Transverse colon (tissue), 3 donors: ENCODE results near the gene PIEZO1.

Experiments
- POLR2A ChIP-seq: fragments of 450-650 bp; IDR thresholded peaks from one replicate; pipeline ENCODE4 v1.6.1; 2016; ENCODE audit warnings: antibody characterized with exemption, mild to moderate bottlenecking, moderate library complexity
- TF ChIP-seq, protein P1 (sequence below), 5 experiments: fragments of 200-600 bp in 3 of 5; fragments of 450-650 bp in 2 of 5; sonication (generic) in 3 of 5; IDR thresholded peaks; 1 replicate in 2 of 5; 2 replicates in 3 of 5; pipeline ENCODE4 v1.5.1; 2016 to 2017; ENCODE audit warnings: antibody characterized with exemption in 5 of 5, inconsistent platforms in 3 of 5, mild to moderate bottlenecking in 2 of 5, moderate library complexity in 1 of 5

DNA sequence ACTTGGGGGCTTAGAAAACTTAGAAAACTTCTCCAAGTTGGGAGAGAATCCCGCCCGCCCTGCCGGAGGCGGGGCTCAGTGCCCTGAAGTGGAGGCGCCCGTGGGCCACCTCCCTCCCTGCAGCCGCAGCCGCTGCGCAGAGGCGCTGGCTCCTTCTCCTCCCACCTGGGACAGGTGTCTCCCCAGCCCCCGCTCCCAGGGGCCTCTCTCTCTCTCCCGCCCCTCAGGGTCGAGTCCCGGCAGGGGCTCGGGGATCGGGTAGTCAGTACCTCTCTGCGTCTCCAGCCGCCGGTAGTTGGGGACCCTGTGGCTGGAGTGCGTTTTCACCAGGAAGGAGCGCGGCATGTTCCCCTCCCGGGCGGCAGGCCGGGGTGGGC is 99.0 kb downstream of the PIEZO1 start:
- TF ChIP-seq, protein P1, sequence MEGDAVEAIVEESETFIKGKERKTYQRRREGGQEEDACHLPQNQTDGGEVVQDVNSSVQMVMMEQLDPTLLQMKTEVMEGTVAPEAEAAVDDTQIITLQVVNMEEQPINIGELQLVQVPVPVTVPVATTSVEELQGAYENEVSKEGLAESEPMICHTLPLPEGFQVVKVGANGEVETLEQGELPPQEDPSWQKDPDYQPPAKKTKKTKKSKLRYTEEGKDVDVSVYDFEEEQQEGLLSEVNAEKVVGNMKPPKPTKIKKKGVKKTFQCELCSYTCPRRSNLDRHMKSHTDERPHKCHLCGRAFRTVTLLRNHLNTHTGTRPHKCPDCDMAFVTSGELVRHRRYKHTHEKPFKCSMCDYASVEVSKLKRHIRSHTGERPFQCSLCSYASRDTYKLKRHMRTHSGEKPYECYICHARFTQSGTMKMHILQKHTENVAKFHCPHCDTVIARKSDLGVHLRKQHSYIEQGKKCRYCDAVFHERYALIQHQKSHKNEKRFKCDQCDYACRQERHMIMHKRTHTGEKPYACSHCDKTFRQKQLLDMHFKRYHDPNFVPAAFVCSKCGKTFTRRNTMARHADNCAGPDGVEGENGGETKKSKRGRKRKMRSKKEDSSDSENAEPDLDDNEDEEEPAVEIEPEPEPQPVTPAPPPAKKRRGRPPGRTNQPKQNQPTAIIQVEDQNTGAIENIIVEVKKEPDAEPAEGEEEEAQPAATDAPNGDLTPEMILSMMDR (IDR thresholded peaks at IDR 0.05), result no peak
- TF ChIP-seq POLR2A, result no peak
